HUES64 (cell line): ENCODE measurements around the gene FAM120B.

Source experiments
- H3K27ac ChIP-seq: 2 replicates; pipeline ENCODE4 v1.7.0; 2013; ENCODE audit warnings: low read depth, low read length, inconsistent platforms
- H3K27me3 ChIP-seq: 2 replicates; pipeline ENCODE4 v1.6.1; 2013; ENCODE audit warnings: mild to moderate bottlenecking, low read length; ENCODE audit not compliant: insufficient read depth
- H3K36me3 ChIP-seq: 2 replicates; pipeline ENCODE4 v1.6.1; 2013; ENCODE audit warnings: mild to moderate bottlenecking, low read length; ENCODE audit not compliant: insufficient read depth
- H3K4me1 ChIP-seq: 2 replicates; pipeline ENCODE4 v1.6.1; 2013; ENCODE audit warnings: mild to moderate bottlenecking, low read length, moderate library complexity; ENCODE audit not compliant: insufficient read depth
- H3K4me3 ChIP-seq: 2 replicates; pipeline ENCODE4 v1.5.1; 2013; ENCODE audit warnings: mild to moderate bottlenecking, low read length, moderate library complexity
- H3K9ac ChIP-seq: 2 replicates; pipeline ENCODE4 v1.6.1; 2013; ENCODE audit warnings: mild to moderate bottlenecking, low read depth, low read length
- H3K9me3 ChIP-seq: 2 replicates; pipeline ENCODE4 v1.6.1; 2013; ENCODE audit warnings: low read depth, low read length; ENCODE audit not compliant: insufficient read depth
- WGBS: fragments of 150-250, 120-280 bp; methylation state at CpG from one replicate; pipeline ENCODE4 v1.1.7; 2013; ENCODE audit warnings: missing lambda C conversion rate; 5-methylcytosine and 5-hydroxymethylcytosine counted together

Gene FAM120B

DNA sequence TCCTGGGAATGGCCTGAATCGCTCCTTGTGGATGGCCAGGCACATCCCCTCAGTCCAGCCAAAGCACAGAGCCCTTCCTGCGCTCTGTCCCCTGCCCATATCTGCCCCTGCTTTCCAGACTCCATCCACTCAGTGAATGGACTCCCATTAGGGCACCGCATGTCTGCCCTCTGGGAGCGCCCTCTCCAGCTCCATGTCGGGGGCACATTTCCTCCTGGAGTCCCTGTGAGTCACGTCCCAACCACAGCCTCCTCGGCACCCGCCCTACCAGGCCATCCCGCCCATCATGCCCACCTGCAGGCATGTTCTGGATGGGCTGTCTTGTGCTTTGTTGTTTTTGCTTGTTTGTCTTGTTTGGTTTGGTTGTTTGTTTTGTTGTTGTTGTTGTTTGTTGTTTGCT, 149.8 kb downstream of the FAM120B start:
- Histone ChIP-seq H3K27me3 (no peaks in the 10 kb centered on the region), H3K4me1 (no peaks in the 10 kb centered on the region)
- 85% methylated on average over 9 of the region's 9 CpGs for WGBS

More for the DNA sequence above, 149.8 kb downstream of the FAM120B start:
- H3K36me3 ChIP-seq: no peaks in the 10 kb centered on the region
- no peak overlapping the region for H3K4me3 ChIP-seq
- H3K9me3 ChIP-seq: no peaks in the 10 kb centered on the region
- no peak overlapping the region for H3K27ac ChIP-seq
- no peak overlapping the region for H3K9ac ChIP-seq
